ENCODE results near the gene G3BP2.

DNA sequence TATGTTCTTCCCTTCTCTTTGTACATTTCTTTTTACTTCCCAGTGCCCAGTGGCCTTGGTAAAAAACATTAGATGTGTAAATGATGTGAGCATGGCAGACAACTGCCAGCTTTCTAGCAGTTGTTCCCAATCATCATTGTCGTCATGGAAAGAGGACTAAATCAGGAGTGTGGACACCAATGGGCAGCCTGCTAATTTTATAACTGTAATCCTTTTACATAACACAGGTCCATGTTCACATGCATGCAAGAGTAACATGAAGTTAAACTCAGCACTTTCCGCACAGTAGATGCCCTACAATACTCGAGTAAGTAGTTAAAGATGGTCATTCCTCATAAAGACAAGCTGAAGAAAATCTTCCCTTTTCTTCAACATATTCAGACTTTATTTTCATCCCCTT is 23.4 kb upstream of the G3BP2 start:
- TF ChIP-seq CTCF (IDR thresholded peaks at IDR 0.05; ENCODE audit: borderline replicate concordance, extremely low read depth, low read length, poor library complexity, severe bottlenecking) (no peak), EZH2 (IDR thresholded peaks at IDR 0.05; ENCODE audit: borderline replicate concordance, low read depth, low read length, severe bottlenecking) (no peak)

Measured in DND-41 (cell line).